K562 (cell line): ENCODE data around the gene TEKT2. TPM values are rescaled to one million over a fixed set of nuclear protein-coding genes. Genes with fewer than 3 reads are reported as not detected.

Experiments used
- BRD4 ChIP-seq: fragments of 200-600 bp; sonication (generic); IDR thresholded peaks from 2 replicates; pipeline ENCODE4 v1.6.1; 2017; ENCODE audit warnings: inconsistent platforms
- NONO ChIP-seq, 2 experiments: fragments of 200-400 bp in 1 of 2; fragments of 450-650 bp in 1 of 2; formaldehyde crosslinking in 1 of 2; IDR thresholded peaks; 2 replicates each; pipeline ENCODE4 v1.6.1; 2017; ENCODE audit warnings: low read depth in 2 of 2, mild to moderate bottlenecking in 2 of 2, moderate library complexity in 2 of 2, low read length in 1 of 2
- ZNF354B ChIP-seq: fragments of 250-450 bp; sonication (Bioruptor Pico); IDR thresholded peaks from 2 replicates; pipeline ENCODE4 v1.4.0; 2020
- polyA plus RNA-seq, 8 experiments: library from polyadenylated mRNA; depleted of rRNA in 4 of 8; stranded (reverse) in 5 of 8; unstranded in 3 of 8; fragments of >200 nt; fragmentation: Nextera tagmentation in 2 of 8; fragmentation: Illumina TruSeq in 1 of 8; extraction: Ambion mirVana in 2 of 8; extraction: Trizol in 1 of 8; gene quantifications; 2 replicates each; pipeline versions ENCODE4 v1.2.1 to v1.2.3, GENCODE V29; 2011 to 2014; ENCODE audit warnings: inconsistent platforms in 1 of 8, missing spikeins in 1 of 8
- total RNA-seq, 7 experiments: library from RNA; depleted of rRNA in 6 of 7; stranded (reverse); fragments of >200 nt in 6 of 7; fragmentation: Illumina TruSeq in 2 of 7; extraction: Trizol in 2 of 7; gene quantifications; 2 replicates each; pipeline versions ENCODE4 v1.2.1 to v1.2.3, GENCODE V29; 2011 to 2021; ENCODE audit warnings: low replicate concordance in 1 of 7
- TF ChIP-seq, protein P1 (sequence below), 2 experiments: fragments of 450-650 bp in 1 of 2; sonication (generic) in 1 of 2; formaldehyde crosslinking in 1 of 2; IDR thresholded peaks; 2 replicates each; pipeline versions ENCODE4 v1.7.1 to v1.9.0; 2016 to 2022; ENCODE audit warnings: inconsistent platforms in 1 of 2, mild to moderate bottlenecking in 1 of 2, missing genetic modification reagents in 1 of 2

TEKT2 gene
- total and polyA plus RNA-seq, 9 of the 15 experiments (the other 6 are each of a cell fraction or from before 2014, with no cell fraction given) = 0.06 to 0.94 (median 0.30) TPM; not detected in 1

DNA sequence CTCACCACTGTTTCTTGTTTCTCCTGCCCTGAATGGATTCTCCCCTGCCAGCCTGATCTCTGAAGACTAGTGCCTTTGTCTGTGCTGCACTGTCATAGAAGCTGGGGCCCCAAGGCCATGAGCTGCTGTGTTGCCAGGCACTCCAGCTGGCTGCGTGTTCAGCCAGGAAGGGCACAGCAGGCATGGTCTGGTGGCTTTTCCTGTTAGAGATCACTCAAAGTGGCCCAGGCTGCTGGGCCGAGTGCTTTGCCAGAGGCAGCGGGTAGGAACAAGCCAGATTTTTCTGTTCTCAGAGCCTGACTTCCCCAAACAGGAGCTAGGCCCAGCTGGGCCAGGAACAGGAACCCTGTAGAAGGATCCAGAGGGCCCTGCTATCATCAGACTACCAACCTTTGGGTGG lies 10.0 kb downstream of the TEKT2 start (continued):
- TF ChIP-seq, protein P1, sequence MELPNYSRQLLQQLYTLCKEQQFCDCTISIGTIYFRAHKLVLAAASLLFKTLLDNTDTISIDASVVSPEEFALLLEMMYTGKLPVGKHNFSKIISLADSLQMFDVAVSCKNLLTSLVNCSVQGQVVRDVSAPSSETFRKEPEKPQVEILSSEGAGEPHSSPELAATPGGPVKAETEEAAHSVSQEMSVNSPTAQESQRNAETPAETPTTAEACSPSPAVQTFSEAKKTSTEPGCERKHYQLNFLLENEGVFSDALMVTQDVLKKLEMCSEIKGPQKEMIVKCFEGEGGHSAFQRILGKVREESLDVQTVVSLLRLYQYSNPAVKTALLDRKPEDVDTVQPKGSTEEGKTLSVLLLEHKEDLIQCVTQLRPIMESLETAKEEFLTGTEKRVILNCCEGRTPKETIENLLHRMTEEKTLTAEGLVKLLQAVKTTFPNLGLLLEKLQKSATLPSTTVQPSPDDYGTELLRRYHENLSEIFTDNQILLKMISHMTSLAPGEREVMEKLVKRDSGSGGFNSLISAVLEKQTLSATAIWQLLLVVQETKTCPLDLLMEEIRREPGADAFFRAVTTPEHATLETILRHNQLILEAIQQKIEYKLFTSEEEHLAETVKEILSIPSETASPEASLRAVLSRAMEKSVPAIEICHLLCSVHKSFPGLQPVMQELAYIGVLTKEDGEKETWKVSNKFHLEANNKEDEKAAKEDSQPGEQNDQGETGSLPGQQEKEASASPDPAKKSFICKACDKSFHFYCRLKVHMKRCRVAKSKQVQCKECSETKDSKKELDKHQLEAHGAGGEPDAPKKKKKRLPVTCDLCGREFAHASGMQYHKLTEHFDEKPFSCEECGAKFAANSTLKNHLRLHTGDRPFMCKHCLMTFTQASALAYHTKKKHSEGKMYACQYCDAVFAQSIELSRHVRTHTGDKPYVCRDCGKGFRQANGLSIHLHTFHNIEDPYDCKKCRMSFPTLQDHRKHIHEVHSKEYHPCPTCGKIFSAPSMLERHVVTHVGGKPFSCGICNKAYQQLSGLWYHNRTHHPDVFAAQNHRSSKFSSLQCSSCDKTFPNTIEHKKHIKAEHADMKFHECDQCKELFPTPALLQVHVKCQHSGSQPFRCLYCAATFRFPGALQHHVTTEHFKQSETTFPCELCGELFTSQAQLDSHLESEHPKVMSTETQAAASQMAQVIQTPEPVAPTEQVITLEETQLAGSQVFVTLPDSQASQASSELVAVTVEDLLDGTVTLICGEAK (IDR thresholded peaks at IDR 0.05) = no peak
- TF ChIP-seq, protein P1 (CRISPR knock-in tag; IDR thresholded peaks at IDR 0.05) = no peak
- TF ChIP-seq NONO (IDR thresholded peaks at IDR 0.05; ENCODE audit: low read depth in 2 of 2, low read length in 1 of 2) (no peak), ZNF354B (CRISPR knock-in tag) (no peak), BRD4 (no peak)
